ENCODE results near the gene RBP7. TPM values are rescaled to one million over a fixed set of nuclear protein-coding genes. Genes with fewer than 3 reads are reported as not detected.
"Not testable (repeated sequence)": the region's sequence is repeated elsewhere in the genome, so short reads cannot be mapped to it uniquely, and the experiment has no call there.

The RBP7 gene
- total and polyA plus RNA-seq, 4 donors, result 1.2 to 11.8 (median 4.8) TPM

DNA sequence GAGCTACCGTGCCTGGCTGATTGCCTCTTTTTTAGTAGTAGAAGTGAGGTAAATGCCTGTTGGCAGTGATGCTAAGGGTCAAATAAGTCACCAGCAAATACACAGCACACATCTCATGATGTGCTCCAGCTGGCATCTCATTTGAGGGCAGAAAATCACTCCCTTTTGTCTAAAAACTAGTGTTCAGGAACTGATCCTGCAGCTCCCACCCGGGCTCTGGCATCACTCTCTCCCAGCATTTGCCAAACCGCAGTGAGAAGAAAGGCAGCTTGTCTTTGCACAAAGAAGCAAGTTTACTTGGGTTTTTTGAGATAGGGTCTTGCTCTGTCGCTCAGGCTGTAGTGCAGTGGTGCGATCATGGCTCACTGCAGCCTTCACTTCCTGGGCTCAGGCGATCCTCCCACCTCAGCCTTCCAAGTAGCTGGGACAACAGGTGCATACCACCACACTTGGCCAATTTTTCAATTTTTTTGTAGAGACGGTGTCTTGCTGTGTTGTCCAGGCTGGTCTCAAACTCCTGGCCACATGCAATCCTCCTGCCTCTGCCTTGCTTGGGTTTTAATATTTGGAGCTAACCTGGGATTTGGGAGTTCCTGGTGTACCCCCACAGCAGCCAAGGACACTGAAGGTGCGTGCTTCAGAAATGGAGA lies 4.1 kb downstream of the RBP7 start (continued):
- TF ChIP-seq TAF1 (conservative IDR thresholded peaks at IDR 0.05) (no peak), EGR1 (IDR thresholded peaks at IDR 0.05; ENCODE audit: low read depth in 2 of 2) (no peak), GABPA (IDR thresholded peaks at IDR 0.05 in 1 of 2, conservative IDR thresholded peaks at IDR 0.05 in 1 of 2) (no peak), HNF4A (conservative IDR thresholded peaks at IDR 0.05) (no peak)

DNA sequence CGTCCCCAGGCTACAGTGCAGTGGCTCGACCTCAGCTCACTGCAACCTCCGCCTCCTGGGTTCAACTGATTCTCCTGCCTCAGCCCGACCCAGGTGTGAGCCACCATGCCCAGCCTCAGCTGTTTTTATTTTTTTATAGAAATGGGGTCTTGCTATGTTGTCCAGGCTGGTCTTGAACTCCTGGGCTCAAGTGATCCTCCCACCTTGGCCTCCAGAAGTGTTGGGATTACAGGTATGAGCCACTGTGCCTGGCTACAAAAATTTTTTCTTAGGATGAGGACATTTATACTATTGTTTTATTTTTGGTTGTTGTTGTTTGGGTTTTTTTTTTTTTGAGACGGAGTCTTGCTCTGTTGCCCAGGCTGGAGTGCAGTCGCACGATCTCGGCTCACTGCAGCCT lies 8.2 kb downstream of the RBP7 start:
- not testable (repeated sequence) for H3K9ac ChIP-seq (ENCODE audit: low read depth in 1 of 2, low read length in 2 of 2); H3K36me3 ChIP-seq (ENCODE audit: control insufficient read depth in 4 of 4, insufficient read depth in 3 of 4, low read depth in 1 of 4, low read length in 3 of 4); H3K27ac ChIP-seq (ENCODE audit: low read depth in 1 of 2, low read length in 2 of 2); H3K4me3 ChIP-seq (ENCODE audit: low read depth in 1 of 3, low read length in 3 of 3); DNase-seq (ENCODE audit: low spot score); H3K9me3 ChIP-seq (ENCODE audit: control insufficient read depth in 4 of 4, low read length in 3 of 4); H3K4me1 ChIP-seq (ENCODE audit: control insufficient read depth in 4 of 4, insufficient read depth in 4 of 4, low read length in 3 of 4); H3K27me3 ChIP-seq (ENCODE audit: control insufficient read depth in 4 of 4, insufficient read depth in 4 of 4, low read length in 3 of 4)
- WGBS, result 84% methylated on average over 8 of the region's 8 CpGs

DNA sequence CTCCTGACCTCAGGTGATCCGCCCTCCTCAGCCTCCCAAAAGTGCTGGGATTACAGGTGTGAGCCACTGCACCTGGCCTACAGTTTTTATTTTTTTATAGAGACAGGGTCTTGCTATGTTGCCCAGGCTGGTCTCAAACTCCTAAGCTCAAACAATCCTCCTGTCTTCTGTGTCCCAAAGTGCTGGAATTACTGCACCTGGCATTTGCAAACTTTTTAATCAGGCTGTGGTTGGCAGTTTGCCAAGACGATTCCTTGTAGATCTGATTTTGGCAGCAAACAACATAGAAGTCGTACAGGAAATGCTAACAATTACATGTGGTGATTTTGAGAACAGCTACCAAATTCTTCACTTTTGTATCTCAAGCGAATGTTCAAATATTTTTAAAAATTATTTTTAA lies 10.1 kb downstream of the RBP7 start:
- DNase-seq (ENCODE audit: low spot score), result no peak
- 69% methylated on average over 4 of the region's 4 CpGs for WGBS
- H3K9me3 ChIP-seq (ENCODE audit: control insufficient read depth in 4 of 4, low read length in 3 of 4), result no peaks in the 10 kb centered on the region

DNA sequence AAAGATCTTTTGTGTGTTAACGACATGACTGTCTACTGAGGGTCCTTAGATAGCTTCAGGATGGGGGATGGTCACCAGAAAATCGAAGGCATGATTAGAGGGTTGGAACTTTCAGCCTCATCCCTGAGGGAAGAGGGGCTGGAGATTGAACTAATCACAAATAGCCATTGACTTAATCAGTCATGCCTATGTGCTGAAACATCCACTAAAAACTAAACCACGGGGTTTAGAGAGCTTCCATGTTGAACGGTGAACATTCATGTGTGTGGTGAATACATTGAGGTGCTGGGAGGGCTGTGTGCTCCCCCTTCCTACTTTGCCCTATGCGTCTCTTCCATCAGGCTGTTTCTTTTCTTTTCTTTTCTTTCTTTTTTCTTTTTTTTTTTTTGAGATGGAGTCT lies 17.0 kb downstream of the RBP7 start:
- WGBS, result 88% methylated on average over 5 of the region's 5 CpGs
- no peak for TF ChIP-seq YY1 (IDR thresholded peaks at IDR 0.05)
- no peak for TF ChIP-seq HNF4G (IDR thresholded peaks at IDR 0.05)
- H3K27ac ChIP-seq (ENCODE audit: low read depth in 1 of 2, low read length in 2 of 2), result no peak overlapping the region

More for the DNA sequence above, 10.1 kb downstream of the RBP7 start:
- TF ChIP-seq GABPA (IDR thresholded peaks at IDR 0.05 in 1 of 2, conservative IDR thresholded peaks at IDR 0.05 in 1 of 2) (no peak), HNF4G (IDR thresholded peaks at IDR 0.05) (no peak), TAF1 (conservative IDR thresholded peaks at IDR 0.05) (no peak), FOXA1 (IDR thresholded peaks at IDR 0.05) (no peak), HNF4A (conservative IDR thresholded peaks at IDR 0.05) (no peak), SP1 (IDR thresholded peaks at IDR 0.05) (no peak), FOXA2 (IDR thresholded peaks at IDR 0.05) (no peak), RXRA (IDR thresholded peaks at IDR 0.05) (no peak), EGR1 (IDR thresholded peaks at IDR 0.05; ENCODE audit: low read depth in 2 of 2) (no peak)
- TF ChIP-seq, protein P1, sequence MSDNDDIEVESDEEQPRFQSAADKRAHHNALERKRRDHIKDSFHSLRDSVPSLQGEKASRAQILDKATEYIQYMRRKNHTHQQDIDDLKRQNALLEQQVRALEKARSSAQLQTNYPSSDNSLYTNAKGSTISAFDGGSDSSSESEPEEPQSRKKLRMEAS (IDR thresholded peaks at IDR 0.05), result no peak
- TF ChIP-seq, protein P2, sequence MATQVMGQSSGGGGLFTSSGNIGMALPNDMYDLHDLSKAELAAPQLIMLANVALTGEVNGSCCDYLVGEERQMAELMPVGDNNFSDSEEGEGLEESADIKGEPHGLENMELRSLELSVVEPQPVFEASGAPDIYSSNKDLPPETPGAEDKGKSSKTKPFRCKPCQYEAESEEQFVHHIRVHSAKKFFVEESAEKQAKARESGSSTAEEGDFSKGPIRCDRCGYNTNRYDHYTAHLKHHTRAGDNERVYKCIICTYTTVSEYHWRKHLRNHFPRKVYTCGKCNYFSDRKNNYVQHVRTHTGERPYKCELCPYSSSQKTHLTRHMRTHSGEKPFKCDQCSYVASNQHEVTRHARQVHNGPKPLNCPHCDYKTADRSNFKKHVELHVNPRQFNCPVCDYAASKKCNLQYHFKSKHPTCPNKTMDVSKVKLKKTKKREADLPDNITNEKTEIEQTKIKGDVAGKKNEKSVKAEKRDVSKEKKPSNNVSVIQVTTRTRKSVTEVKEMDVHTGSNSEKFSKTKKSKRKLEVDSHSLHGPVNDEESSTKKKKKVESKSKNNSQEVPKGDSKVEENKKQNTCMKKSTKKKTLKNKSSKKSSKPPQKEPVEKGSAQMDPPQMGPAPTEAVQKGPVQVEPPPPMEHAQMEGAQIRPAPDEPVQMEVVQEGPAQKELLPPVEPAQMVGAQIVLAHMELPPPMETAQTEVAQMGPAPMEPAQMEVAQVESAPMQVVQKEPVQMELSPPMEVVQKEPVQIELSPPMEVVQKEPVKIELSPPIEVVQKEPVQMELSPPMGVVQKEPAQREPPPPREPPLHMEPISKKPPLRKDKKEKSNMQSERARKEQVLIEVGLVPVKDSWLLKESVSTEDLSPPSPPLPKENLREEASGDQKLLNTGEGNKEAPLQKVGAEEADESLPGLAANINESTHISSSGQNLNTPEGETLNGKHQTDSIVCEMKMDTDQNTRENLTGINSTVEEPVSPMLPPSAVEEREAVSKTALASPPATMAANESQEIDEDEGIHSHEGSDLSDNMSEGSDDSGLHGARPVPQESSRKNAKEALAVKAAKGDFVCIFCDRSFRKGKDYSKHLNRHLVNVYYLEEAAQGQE (IDR thresholded peaks at IDR 0.05), result no peak
- H3K27ac ChIP-seq (ENCODE audit: low read depth in 1 of 2, low read length in 2 of 2), result no peak overlapping the region
- no peaks in the 10 kb centered on the region for H3K27me3 ChIP-seq (ENCODE audit: control insufficient read depth in 4 of 4, insufficient read depth in 4 of 4, low read length in 3 of 4)
- H3K36me3 ChIP-seq (ENCODE audit: control insufficient read depth in 4 of 4, insufficient read depth in 3 of 4, low read depth in 1 of 4, low read length in 3 of 4), result no peaks in the 10 kb centered on the region
- no peak overlapping the region for H3K9ac ChIP-seq (ENCODE audit: low read depth in 1 of 2, low read length in 2 of 2)
- H3K4me1 ChIP-seq (ENCODE audit: control insufficient read depth in 4 of 4, insufficient read depth in 4 of 4, low read length in 3 of 4), result no peaks in the 10 kb centered on the region
- no peak overlapping the region for H3K4me3 ChIP-seq (ENCODE audit: low read depth in 1 of 3, low read length in 3 of 3)

More for the DNA sequence above, 17.0 kb downstream of the RBP7 start:
- H3K9me3 ChIP-seq (ENCODE audit: control insufficient read depth in 4 of 4, low read length in 3 of 4), result no peaks in the 10 kb centered on the region
- no peaks in the 10 kb centered on the region for H3K27me3 ChIP-seq (ENCODE audit: control insufficient read depth in 4 of 4, insufficient read depth in 4 of 4, low read length in 3 of 4)
- no peak for DNase-seq (ENCODE audit: low spot score)
- no peaks in the 10 kb centered on the region for H3K36me3 ChIP-seq (ENCODE audit: control insufficient read depth in 4 of 4, insufficient read depth in 3 of 4, low read depth in 1 of 4, low read length in 3 of 4)
- no peak overlapping the region for H3K9ac ChIP-seq (ENCODE audit: low read depth in 1 of 2, low read length in 2 of 2)
- no peaks in the 10 kb centered on the region for H3K4me1 ChIP-seq (ENCODE audit: control insufficient read depth in 4 of 4, insufficient read depth in 4 of 4, low read length in 3 of 4)
- no peak overlapping the region for H3K4me3 ChIP-seq (ENCODE audit: low read depth in 1 of 3, low read length in 3 of 3)

Measured in liver (tissue), 9 donors.